PFSK-1 (cell line): Measurements from ENCODE around the gene LOC128125822.

Source experiments
- POLR2AphosphoS5 ChIP-seq: IDR thresholded peaks from 2 replicates; pipeline ENCODE4 v1.6.1; 2012; ENCODE audit warnings: low read depth, mild to moderate bottlenecking, control low read depth, low read length, moderate library complexity
- TF ChIP-seq, protein P1 (sequence below), 2 experiments: IDR thresholded peaks; 2 replicates each; pipeline versions ENCODE4 v1.6.1 to v1.8.0; 2011 to 2012; ENCODE audit warnings: low read depth in 2 of 2, low read length in 2 of 2, control low read depth in 1 of 2, inconsistent platforms in 1 of 2, mild to moderate bottlenecking in 1 of 2, moderate library complexity in 1 of 2; ENCODE audit not compliant: insufficient read depth in 1 of 2

DNA sequence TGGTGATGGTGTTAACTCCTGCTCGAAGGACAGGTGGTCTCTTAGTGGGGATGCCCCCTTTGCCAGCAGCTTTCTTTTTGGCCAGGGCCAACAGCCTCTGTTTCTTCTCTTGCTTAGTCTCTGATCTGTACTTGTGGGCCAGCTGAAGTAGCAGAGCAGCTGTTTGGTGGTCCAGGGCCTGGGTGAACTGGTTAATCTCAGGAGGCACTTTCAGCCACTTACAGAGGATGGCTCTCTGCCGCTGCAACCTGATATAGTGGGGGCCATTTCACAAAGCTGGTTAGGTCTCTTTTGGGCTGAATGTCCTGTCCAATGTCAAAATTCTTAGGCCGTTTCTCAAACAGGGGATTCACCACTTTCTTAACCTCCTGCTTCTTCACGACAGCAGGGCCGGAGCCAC, 23.2 kb upstream of the LOC128125822 start:
- TF ChIP-seq, protein P1, sequence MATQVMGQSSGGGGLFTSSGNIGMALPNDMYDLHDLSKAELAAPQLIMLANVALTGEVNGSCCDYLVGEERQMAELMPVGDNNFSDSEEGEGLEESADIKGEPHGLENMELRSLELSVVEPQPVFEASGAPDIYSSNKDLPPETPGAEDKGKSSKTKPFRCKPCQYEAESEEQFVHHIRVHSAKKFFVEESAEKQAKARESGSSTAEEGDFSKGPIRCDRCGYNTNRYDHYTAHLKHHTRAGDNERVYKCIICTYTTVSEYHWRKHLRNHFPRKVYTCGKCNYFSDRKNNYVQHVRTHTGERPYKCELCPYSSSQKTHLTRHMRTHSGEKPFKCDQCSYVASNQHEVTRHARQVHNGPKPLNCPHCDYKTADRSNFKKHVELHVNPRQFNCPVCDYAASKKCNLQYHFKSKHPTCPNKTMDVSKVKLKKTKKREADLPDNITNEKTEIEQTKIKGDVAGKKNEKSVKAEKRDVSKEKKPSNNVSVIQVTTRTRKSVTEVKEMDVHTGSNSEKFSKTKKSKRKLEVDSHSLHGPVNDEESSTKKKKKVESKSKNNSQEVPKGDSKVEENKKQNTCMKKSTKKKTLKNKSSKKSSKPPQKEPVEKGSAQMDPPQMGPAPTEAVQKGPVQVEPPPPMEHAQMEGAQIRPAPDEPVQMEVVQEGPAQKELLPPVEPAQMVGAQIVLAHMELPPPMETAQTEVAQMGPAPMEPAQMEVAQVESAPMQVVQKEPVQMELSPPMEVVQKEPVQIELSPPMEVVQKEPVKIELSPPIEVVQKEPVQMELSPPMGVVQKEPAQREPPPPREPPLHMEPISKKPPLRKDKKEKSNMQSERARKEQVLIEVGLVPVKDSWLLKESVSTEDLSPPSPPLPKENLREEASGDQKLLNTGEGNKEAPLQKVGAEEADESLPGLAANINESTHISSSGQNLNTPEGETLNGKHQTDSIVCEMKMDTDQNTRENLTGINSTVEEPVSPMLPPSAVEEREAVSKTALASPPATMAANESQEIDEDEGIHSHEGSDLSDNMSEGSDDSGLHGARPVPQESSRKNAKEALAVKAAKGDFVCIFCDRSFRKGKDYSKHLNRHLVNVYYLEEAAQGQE (IDR thresholded peaks at IDR 0.05; ENCODE audit: insufficient read depth in 1 of 2, low read depth in 2 of 2, low read length in 2 of 2): no peak
- TF ChIP-seq POLR2AphosphoS5: no peak
